22Rv1 (cell line): ENCODE results near the gene ABL2.

Source experiments
- ZFX ChIP-seq: fragments of 450-650 bp; IDR thresholded peaks from 2 replicates; pipeline ENCODE4 v1.6.1; 2017; ENCODE audit warnings: antibody characterized with exemption, borderline replicate concordance
- TF ChIP-seq, protein P1 (sequence below): fragments of 450-650 bp; IDR thresholded peaks from 2 replicates; pipeline ENCODE4 v1.5.1; 2017; ENCODE audit warnings: mild to moderate bottlenecking

DNA sequence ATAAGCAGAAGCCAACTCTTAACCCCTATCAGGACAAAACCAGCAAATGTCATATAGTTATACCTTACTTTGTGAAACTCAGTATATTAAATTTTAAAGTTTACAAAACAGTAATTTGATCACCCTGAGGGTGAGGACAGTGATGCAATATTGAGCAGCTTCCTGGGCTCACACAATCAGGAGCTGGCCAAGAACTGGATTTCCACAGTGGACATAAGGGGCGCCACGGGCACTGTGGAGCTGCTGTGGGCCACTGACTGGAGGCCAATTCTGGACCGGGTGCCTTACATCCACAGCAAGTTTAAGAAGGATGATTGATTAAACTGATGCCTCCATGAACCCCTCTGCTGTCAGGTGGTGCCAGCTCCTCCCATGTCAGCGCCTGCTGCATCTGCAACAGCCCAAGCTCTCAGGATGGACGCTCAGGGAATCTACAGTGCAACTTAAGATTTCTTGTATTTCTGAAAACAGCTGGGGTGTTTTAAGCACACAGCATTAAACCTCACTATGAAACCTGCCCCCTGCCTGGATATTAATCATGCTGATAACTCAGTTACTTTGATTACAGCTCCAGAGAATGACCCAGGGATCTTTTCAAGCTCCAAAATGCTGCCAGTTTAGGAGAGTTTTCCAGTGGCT, 91.7 kb downstream of the ABL2 start:
- TF ChIP-seq, protein P1, sequence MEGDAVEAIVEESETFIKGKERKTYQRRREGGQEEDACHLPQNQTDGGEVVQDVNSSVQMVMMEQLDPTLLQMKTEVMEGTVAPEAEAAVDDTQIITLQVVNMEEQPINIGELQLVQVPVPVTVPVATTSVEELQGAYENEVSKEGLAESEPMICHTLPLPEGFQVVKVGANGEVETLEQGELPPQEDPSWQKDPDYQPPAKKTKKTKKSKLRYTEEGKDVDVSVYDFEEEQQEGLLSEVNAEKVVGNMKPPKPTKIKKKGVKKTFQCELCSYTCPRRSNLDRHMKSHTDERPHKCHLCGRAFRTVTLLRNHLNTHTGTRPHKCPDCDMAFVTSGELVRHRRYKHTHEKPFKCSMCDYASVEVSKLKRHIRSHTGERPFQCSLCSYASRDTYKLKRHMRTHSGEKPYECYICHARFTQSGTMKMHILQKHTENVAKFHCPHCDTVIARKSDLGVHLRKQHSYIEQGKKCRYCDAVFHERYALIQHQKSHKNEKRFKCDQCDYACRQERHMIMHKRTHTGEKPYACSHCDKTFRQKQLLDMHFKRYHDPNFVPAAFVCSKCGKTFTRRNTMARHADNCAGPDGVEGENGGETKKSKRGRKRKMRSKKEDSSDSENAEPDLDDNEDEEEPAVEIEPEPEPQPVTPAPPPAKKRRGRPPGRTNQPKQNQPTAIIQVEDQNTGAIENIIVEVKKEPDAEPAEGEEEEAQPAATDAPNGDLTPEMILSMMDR, result no peak
- no peak for TF ChIP-seq ZFX
